GM12878 (cell line): ENCODE measurements around the gene UBR2. TPM values are rescaled to one million over a fixed set of nuclear protein-coding genes. Genes with fewer than 3 reads are reported as not detected.
A peak's percentile ranks its signal among the peaks of the same experiment; 100 is the strongest.

Experiments
- ATF7 ChIP-seq: fragments of 450-650 bp; IDR thresholded peaks from 2 replicates; pipeline ENCODE4 v1.6.1; 2016; ENCODE audit warnings: low read depth, mild to moderate bottlenecking
- CEBPZ ChIP-seq: fragments of 150-350 bp; IDR thresholded peaks from 2 replicates; pipeline ENCODE4 v1.6.1; 2016; ENCODE audit warnings: low read depth, low read length
- HDAC2 ChIP-seq: fragments of 200-600 bp; sonication (generic); IDR thresholded peaks from 2 replicates; pipeline ENCODE4 v1.6.1; 2017
- HDAC6 ChIP-seq: fragments of 200-600 bp; sonication (generic); IDR thresholded peaks from one replicate; pipeline ENCODE4 v1.8.0; 2017; ENCODE audit warnings: antibody characterized with exemption; ENCODE audit not compliant: unreplicated experiment
- HDGF ChIP-seq: fragments of 450-650 bp; IDR thresholded peaks from 2 replicates; pipeline ENCODE4 v1.6.1; 2016; ENCODE audit warnings: antibody characterized with exemption
- MXI1 ChIP-seq: fragments of 150-350 bp; IDR thresholded peaks from 2 replicates; pipeline ENCODE4 v1.6.1; 2011; ENCODE audit warnings: low read depth, mild to moderate bottlenecking, inconsistent platforms, low read length, improper control_type of control experiment
- NR2F1 ChIP-seq: fragments of 450-650 bp; conservative IDR thresholded peaks from 2 replicates; pipeline ENCODE4 v1.6.1; 2017; ENCODE audit warnings: mild to moderate bottlenecking
- PBX3 ChIP-seq: IDR thresholded peaks from 2 replicates; pipeline ENCODE4 v1.6.1; 2011; ENCODE audit warnings: mild to moderate bottlenecking, low read depth, low read length, moderate library complexity; ENCODE audit not compliant: insufficient replicate concordance
- RAD21 ChIP-seq: IDR thresholded peaks from 2 replicates; pipeline ENCODE4 v1.6.1; 2011; ENCODE audit warnings: mild to moderate bottlenecking, low read depth, low read length, moderate library complexity; ENCODE audit not compliant: insufficient read depth
- RAD51 ChIP-seq: fragments of 450-650 bp; IDR thresholded peaks from 2 replicates; pipeline ENCODE4 v1.6.1; 2016; ENCODE audit warnings: moderate library complexity, mild to moderate bottlenecking, inconsistent platforms
- RBBP5 ChIP-seq: fragments of 200-600 bp; sonication (generic); conservative IDR thresholded peaks from 2 replicates; pipeline ENCODE4 v1.6.1; 2016
- SMAD5 ChIP-seq: IDR thresholded peaks from 2 replicates; pipeline ENCODE4 v1.6.1; 2016; ENCODE audit warnings: antibody characterized with exemption, low read depth
- SUZ12 ChIP-seq: fragments of 200-600 bp; sonication (generic); IDR thresholded peaks from one replicate; pipeline ENCODE4 v1.6.1; 2018; ENCODE audit warnings: antibody characterized with exemption, mild to moderate bottlenecking; ENCODE audit not compliant: unreplicated experiment
- YBX1 ChIP-seq: fragments of 450-650 bp; IDR thresholded peaks from 2 replicates; pipeline ENCODE4 v1.6.1; 2016; ENCODE audit warnings: antibody characterized with exemption
- ZBTB33 ChIP-seq: fragments of 450-650 bp; IDR thresholded peaks from 2 replicates; pipeline ENCODE4 v1.6.1; 2017; ENCODE audit warnings: mild to moderate bottlenecking
- ZBTB40 ChIP-seq: fragments of 450-650 bp; IDR thresholded peaks from 2 replicates; pipeline ENCODE4 v1.6.1; 2016; ENCODE audit warnings: mild to moderate bottlenecking, moderate library complexity, borderline replicate concordance
- polyA plus RNA-seq, 11 experiments: library from polyadenylated mRNA; depleted of rRNA in 4 of 11; unstranded in 6 of 11; stranded (reverse) in 5 of 11; fragments of >200 nt; fragmentation: Nextera tagmentation in 4 of 11; fragmentation: Illumina TruSeq in 1 of 11; extraction: Ambion mirVana in 4 of 11; extraction: Trizol in 1 of 11; gene quantifications; 1 replicate in 1 of 11; 2 replicates in 10 of 11; pipeline versions ENCODE4 v1.2.1 to v1.2.3, GENCODE V29; 2011 to 2016; ENCODE audit warnings: inconsistent platforms in 2 of 11, missing spikeins in 2 of 11, low read depth in 1 of 11
- total RNA-seq, 4 experiments: library from RNA; depleted of rRNA in 3 of 4; stranded (reverse); fragments of >200 nt in 3 of 4; fragmentation: Illumina TruSeq in 1 of 4; extraction: Trizol in 1 of 4; gene quantifications; 2 replicates each; pipeline versions ENCODE4 v1.2.1 to v1.2.3, GENCODE V29; 2013 to 2021

UBR2 gene
- total and polyA plus RNA-seq, 10 of the 15 experiments (the other 5 are each of a cell fraction or from before 2014, with no cell fraction given) = 2.3 to 18.4 (median 9.6) TPM

- TF ChIP-seq CEBPZ (no peak), HDGF (no peak), ATF7 (peak; percentile 35; the same call in 1 of the 2 replicates), RAD51 (no peak), HDAC2 (no peak), PBX3 (no peak), SUZ12 (no peak), SMAD5 (no peak), ZBTB33 (no peak), MXI1 (peak; percentile 14; the same call in 1 of the 2 replicates), ZBTB40 (peak; percentile 35; the same call in 1 of the 2 replicates), YBX1 (no peak), RBBP5 (no peak), NR2F1 (0 out of 2 replicates have a peak, but pooled peaks have one; percentile 57), HDAC6 (no peak), RAD21 (peak; percentile 92)
Observed at GRCh38 chr6:42726485-42727086, 162.8 kb downstream of the UBR2 start (continued).
